ENCODE results near the gene AP4E1. TPM values are rescaled to one million over a fixed set of nuclear protein-coding genes. Genes with fewer than 3 reads are reported as not detected.

Gene AP4E1
- total and polyA plus RNA-seq, 2 of the 4 experiments (the other 2 are of a cell fraction): 3.1 to 6.8 TPM

DNA sequence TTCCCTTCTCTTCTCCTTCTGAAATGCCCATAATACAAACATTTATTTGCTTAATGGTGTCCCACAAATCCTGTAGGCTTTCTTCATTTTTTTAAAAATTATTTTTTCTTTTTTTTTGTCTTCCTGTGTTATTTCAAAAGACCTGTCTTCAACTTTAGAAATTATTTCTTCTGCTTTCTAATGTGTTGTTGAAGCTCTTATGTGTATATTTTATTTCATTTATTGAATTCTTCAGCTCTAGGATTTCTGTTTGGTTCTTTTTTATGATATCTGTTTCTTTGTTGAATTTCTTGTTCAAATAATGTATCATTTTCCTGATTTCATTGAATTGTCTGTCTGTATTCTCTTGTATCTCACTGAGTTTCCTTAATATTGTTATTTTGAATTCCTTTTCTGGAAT, 63.1 kb downstream of the AP4E1 start:
- Histone ChIP-seq H3K23ac (ENCODE audit: low read depth, low read length) (no peak overlapping the region), H3K56ac (ENCODE audit: extremely low read depth, insufficient read depth, low read length) (no peak overlapping the region), H4K5ac (ENCODE audit: low read depth, low read length) (no peak overlapping the region), H3K9me1 (ENCODE audit: insufficient read depth, low read length) (no peaks in the 10 kb centered on the region), H3K27ac (ENCODE audit: insufficient read depth, low read length) (no peak overlapping the region), H4K91ac (ENCODE audit: insufficient read depth, low read depth, low read length) (no peak overlapping the region), H3K4me1 (ENCODE audit: control insufficient read depth, insufficient read depth, low read length) (no peaks in the 10 kb centered on the region), H2BK15ac (ENCODE audit: low read depth, low read length) (no peak overlapping the region), H3K36me3 (ENCODE audit: control insufficient read depth, insufficient read depth, low read length) (peaks cover 14% of the 10 kb centered on the region), H3K79me1 (ENCODE audit: low read depth in 1 of 2, low read length in 2 of 2) (peaks cover 4 to 7% of the 10 kb centered on the region in 2 experiments; a peak in 2 of 4 replicates), H3K4me3 (ENCODE audit: insufficient read depth, low read depth, low read length) (no peak overlapping the region), H2BK120ac (ENCODE audit: low read depth, low read length) (no peak overlapping the region), H2AFZ (replicated peaks; ENCODE audit: low read length, poor library complexity) (no peak overlapping the region), H2BK5ac (ENCODE audit: low read depth, low read length, poor library complexity, severe bottlenecking) (no peak overlapping the region), H2BK20ac (ENCODE audit: low read depth, low read length) (no peak overlapping the region), H3K14ac (replicated peaks; ENCODE audit: low read depth, low read length) (no peak overlapping the region), H3K9ac (ENCODE audit: low read depth, low read length) (no peak overlapping the region), H4K8ac (ENCODE audit: low read depth in 2 of 2, low read length in 2 of 2) (no peak overlapping the region), H3K9me3 (ENCODE audit: control insufficient read depth, insufficient read depth, low read length) (peaks cover 4% of the 10 kb centered on the region), H4K20me1 (ENCODE audit: insufficient read depth, low read length) (no peaks in the 10 kb centered on the region), H3K27me3 (ENCODE audit: control insufficient read depth, insufficient read depth, low read length) (no peaks in the 10 kb centered on the region), H3K4ac (ENCODE audit: low read depth, low read length) (no peak overlapping the region), H2AK9ac (replicated peaks; ENCODE audit: low read depth, low read length, poor library complexity) (no peak overlapping the region), H3K18ac (ENCODE audit: low read depth, low read length) (no peak overlapping the region), H3K4me2 (ENCODE audit: low read depth, low read length) (no peak overlapping the region), H2AK5ac (ENCODE audit: low read depth, low read length) (no peak overlapping the region)
- intact Hi-C loops (cut with micrococcal nuclease): no loop called here
- in situ Hi-C loops (cut with MboI; ENCODE audit: low sequenced_read_pairs): no loop called here
- dilution Hi-C loops (cut with HindIII; ENCODE audit: low sequenced_read_pairs, unreplicated experiment): no loop called here
- no peak for TF ChIP-seq FOS (IDR thresholded peaks at IDR 0.05; ENCODE audit: low read depth, low read length)
- TF ChIP-seq BHLHE40 (IDR thresholded peaks at IDR 0.05; ENCODE audit: low read depth, low read length): no peak
- no peak for DNase-seq
- POLR2A ChIA-PET (ENCODE audit: unreplicated experiment): no interaction called here
- CTCF ChIA-PET: no interaction called here
- ATAC-seq (ENCODE audit: low read depth): no peak
- no TSS peak for BruUV-seq (replicated peaks)

Data from IMR-90 (cell line).